ENCODE results near the gene SMAD1.

DNA sequence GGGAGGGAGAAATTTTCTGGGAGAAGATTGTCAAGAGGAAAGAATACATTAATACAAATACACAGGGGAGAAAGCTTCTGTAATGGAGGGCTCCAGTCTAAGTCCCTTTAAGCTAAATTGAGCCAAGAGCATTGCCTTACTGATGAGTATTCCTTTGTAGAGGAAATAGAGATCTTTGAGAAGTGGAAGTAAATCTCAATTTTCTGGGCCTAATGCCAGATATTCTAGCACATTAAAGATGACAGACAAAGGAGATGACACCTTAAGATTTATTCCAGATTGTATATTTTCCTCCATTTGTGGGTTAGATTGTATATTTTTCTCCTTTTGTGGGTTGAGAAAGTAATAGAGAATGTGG is 28.5 kb upstream of the SMAD1 start:
- TF ChIP-seq CTCF (IDR thresholded peaks at IDR 0.05) (no peak), EZH2 (IDR thresholded peaks at IDR 0.05) (no peak), EZH2phosphoT487 (IDR thresholded peaks at IDR 0.05) (no peak)
